NCI-H2171 (cell line): ENCODE measurements around the gene TPM2.
A peak's percentile ranks its signal among the peaks of the same experiment; 100 is the strongest.
"Not testable (repeated sequence)": the region's sequence is repeated elsewhere in the genome, so short reads cannot be mapped to it uniquely, and the experiment has no call there.

Experiments
- DNase-seq: peaks from one replicate; lab custom pipeline; 2025; lab: John Stamatoyannopoulos, UW

Gene TPM2

DNA sequence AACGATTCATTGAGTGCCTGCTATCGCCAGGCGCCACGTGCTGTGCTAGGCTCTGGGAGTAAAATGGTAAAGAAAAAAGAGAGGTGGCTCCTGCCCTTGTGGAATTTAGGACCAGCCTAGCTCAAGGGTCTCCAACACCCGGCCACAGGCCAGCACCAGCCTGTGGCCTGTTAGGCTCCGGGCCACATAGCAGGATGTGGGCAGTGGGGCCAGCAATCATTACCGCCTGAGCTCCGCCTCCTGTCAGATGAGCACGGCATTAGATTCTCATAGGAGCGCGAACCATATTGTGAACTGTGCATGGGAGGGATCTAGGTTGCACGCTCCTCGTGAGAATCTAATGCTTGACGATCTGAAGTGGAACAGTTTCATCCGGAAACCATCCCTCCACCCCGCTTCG lies 33.4 kb downstream of the TPM2 start:
- no peak for DNase-seq

DNA sequence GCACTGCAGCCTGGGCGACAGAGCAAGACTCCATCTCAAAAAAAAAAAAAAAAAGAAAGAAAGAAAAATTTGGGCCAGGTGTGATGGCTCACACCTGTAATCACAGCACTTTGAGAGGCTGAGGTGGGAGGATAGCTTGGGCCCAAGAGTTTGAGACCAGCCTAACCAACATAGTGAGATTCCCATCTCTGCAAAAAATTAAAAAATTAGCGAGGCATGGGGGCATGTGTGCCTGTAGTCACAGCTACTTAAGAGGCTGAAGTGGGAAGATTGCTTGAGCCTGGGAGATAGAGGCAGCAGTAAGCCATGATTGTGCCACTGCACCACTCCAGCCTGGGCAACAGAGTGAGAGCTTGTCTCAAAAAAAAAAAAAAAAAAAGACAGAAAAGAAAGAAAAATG lies 36.1 kb downstream of the TPM2 start:
- no peak for DNase-seq

DNA sequence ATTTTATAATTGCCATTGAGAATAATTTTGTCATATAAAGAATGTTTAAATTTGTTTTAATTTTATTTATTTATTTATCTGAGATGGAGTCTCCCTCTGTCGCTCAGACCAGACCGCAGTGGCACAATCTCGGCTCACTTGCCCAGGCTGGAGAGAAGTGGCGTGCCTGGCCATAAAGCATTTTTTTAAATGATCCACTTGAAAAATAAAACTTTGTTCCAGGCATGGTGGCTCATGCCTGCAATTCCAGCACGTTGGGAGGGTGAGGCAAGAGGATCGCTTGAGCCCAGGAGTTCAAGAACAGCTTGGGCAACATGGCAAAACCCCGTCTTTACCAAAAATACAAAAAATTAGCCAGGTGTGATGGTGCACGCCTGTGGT lies 36.9 kb downstream of the TPM2 start:
- DNase-seq, result no peak

DNA sequence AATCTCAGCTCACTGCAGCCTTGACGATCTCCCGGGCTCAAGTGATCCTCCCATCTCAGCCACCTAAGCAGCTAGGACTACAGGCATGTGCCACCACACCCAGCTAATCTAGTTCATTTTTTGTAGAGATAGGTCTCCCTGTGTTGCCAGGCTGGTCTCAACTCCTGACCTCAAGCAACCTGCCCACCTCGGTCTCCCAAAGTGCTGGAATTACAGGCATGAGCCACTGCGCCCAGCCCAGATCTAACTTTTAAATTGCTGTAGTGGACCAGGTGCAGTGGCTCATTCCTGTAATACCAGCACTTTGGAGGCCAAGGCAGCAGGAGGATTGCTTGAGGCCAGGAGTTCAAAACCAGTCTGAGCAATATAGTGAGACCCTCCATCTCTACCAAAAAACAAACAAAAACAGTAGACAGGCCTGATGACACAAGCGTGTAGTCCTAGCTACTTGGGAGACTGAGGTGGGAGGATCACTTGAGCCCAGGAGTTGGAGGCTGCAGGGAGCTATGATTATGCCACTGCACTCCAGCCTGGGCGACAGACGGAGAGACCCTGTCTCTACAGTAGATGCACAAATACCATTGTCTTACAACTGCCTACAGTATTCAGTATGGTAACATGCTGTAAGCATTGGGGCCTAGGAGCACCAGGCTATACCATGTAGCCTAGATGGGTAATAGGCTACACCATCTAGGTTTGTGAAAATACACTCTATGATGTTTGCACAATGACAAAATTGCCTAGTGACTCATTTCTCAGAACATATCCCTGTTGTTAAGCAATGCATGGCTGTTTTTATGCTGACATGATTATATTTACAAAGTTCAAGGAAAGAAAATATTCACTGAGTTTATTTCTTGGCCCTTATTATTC lies 37.5 kb downstream of the TPM2 start:
- no peak for DNase-seq

DNA sequence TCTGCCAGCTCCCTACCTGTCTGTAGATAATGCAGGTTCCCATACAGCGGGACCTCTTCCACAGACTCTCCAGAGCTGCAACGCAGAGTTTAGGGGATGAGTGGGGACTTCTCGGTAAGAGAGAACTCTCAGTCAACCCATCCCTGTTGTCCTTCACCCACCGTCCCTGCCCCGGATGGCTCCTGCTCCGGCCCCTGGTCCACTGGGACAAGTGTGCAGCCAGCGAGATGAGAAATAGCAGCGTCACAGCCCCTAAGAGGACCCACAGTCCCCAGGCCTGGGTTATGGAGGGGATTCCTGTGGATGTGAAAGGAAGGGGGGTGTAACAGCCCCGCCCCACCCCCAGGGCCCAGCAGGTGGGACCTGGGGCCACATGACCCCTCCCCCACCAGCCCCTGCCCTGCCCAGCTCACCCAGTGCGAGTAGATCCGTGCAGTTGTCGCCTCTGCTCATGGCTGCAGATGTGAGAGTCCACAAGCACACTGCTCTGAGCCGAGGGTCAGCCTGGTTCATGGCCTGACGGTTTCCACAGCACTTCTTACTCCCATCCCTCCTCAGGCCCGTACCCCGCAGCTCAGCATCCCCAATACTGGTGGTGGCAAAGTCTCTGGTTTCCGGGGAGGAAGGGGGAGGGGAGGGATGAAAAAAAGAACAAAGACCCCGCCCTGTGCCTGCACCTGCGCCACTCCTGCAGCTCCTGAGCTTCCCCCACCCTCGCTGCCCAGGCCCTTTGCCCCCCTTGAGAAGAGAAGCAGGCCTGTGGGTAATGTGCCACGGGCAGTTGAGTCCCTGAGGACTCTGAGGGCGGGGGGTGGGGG lies 39.2 kb downstream of the TPM2 start, which contains the start of gene SIT1:
SIT1 (minus strand) TSS at position 591 of the 818 bp plus-strand sequence; CDS start at position 513, 78 bp downstream.
- no peak for DNase-seq

DNA sequence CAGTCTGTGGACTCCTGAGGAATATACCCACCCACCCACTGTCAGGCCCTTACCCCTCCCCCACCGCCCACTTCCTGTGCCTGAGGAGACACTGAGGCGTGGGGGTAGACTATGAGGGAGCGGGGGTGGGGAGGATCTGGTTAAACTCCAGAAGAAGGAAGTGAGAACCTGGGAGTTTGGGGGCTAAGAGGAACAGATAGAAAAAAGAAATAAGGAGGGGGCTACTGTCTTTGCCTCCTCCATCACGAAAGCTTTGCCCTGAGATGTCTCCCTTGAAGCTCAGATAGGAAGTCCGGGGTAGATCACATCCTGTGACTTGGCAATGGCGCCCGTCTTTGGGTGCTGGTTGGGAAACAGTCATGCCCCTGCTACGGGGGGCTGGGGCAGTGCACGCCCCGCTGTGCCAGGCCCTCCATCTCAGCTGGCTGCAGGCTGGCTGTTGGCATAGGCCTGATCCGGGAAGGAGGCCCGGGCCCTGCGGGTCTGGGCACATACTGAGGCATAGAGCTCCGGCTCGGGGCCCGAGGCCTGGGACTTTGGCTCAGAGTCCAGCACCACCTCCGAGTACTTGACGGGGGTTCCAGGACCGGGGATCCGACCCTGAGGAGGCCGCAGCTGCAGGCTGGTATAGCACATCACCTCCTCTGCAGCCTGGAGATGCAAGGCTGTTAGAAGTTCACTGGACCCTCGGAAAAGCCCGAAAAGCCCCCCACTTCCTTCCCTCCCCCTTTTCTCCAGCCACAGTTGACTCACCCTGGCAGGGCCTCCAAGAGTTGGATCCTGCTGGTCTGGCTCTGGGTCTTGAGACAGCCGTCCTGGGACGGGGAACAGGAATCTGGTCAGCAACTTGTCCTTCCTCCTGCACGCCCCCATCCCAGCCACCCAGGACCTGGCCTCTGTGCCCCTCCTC lies 40.0 kb downstream of the TPM2 start:
- DNase-seq, result no peak

DNA sequence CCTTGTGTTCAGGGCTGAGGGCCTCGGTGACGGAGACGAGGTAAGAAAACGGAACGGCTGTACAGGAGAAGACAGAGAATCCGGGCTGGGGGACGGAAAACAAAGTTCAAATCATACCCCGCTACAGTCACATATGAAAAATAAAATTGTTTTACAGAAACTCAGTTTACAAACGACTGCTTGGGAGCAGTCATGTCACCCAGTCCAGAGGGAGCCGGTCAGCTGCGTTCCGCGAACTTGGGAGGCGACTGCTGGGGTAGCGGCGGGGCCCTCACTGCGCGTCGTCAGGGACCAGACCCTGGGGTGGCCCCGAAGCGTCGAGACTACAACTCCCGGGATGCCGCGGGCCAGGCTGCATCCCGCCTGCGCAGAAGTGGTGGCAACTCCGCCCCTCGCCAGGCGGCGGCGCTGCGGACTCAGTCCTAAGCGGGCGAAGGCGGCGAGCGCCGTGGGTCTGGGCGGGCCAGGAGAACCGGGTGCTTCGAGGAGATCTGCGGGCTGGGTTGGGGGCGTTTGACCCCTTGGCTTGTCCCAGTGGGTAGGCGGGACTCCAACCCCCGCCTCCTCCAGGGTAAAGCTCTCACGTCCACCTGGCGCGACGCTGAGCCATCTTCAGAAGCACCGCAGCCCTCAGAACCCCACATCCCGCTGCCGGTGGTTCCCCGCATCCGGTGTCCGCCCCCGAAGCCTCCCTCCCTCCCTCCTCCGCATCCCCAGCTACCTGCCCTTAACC lies 43.0 kb downstream of the TPM2 start:
- peak; percentile 69 for DNase-seq

DNA sequence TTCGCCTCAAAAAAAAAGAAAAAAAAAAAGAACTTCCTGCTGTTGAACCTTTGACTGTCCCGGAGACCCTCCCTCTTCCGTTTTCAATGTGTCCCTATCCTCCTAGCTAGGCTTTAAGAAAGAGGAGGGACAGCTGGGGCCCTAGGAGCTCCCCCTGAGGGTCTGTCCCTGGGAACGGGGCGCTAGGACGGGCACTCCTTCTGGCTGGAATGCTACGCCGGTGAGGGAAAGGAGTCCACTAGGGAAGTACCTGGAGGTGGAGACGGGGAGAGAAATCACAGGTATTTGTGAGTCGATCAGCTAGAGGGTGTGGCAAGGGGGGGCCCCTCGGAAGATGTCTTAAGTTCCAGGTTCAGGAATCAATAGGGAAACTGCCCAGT lies 43.6 kb downstream of the TPM2 start:
- no peak for DNase-seq

DNA sequence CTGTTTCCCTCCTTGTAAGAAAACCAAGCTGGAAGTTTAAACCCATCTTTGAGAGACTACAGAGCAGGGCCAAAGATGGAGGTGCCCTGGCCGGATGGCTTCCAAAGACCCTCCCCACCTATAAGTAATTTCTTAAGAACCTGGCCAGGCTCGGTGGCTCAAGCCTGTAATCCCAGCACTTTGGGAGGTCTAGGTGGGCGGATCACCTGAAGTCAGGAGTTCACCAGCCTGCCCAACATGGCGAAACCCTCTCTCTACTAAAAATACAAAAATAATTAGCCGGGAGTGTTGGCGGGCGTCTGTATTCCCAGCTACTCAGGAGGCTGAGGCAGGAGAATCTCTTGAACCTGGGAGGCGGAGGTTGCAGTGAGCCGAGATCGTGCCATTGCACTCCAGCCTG lies 44.0 kb downstream of the TPM2 start:
- not testable (repeated sequence) for DNase-seq

DNA sequence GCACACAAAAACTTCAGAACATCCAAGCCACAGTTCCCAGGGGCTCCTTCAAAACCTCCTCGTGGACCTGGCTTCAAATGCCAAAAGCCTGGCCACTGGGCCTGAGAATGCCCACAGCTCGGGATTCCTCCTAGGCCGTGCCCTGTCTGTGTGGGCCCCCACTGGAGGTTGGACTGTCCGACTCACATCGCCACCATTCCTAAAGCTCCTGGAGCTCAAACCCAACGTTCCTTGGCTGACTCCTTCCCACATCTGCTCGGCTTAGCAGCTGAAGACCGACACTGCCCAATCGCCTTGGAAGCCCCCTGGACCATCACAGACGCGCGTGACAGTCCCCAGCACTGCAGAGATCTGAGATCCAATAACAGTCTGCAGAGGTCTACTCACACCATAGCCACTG lies 46.7 kb downstream of the TPM2 start:
- DNase-seq, result no peak

DNA sequence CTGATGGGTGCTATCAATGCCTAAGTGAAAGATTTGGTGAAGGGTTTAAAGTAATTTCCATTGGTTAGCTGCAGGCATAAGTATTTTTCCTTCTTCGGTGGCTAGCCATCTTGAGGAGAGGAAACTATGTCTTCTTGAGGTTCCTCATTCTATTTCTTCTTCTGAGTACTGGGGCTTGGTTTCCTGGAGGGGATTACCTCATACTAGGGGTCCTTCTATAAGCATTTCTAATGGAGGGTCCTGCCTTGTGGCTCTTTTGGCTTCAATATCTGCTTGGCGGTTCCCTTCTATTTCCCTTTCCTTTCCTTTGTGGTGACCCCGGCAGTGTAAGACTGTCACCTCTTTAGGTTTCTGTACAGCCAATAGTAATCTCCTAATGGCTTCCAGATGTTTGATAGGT lies 48.2 kb downstream of the TPM2 start:
- not testable (repeated sequence) for DNase-seq

DNA sequence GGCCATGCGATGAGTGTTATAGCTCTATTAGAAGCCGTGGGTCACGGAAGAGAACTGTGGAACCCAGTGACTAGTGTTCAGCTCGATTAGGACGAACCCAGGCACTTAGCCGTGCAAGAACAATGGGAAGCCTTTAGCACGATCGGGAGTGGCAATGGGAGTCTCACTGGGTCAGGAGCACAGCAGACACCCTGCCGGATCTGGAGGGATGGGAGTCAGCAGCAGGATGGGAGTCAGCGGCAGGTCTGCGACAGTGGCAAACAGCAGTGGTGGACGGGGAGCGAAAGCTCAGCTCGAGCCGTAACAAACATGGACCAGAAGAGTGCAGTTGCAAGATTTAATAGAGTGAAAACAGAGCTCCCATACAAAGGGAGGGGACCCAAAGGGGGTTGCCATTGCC lies 49.3 kb downstream of the TPM2 start:
- DNase-seq, result not testable (repeated sequence)

DNA sequence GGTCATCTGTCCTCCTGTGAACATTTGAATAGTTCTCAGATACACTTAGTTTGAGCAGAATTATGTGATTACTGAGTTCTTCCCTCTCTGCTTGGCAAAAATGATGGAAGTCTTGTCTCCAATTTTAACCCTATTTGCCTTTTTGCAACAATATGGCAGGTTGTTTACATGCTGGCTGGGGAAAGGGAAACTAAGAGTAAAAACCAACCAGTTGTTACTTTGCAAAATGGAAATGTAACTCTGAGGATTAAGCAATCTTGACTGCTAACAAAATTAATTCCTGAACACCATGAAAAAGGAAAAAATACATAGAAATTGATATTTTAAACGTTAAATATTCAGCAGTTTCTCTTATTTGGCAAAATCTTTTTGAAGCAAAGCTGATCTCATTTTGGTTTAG lies 50.1 kb downstream of the TPM2 start:
- no peak for DNase-seq

DNA sequence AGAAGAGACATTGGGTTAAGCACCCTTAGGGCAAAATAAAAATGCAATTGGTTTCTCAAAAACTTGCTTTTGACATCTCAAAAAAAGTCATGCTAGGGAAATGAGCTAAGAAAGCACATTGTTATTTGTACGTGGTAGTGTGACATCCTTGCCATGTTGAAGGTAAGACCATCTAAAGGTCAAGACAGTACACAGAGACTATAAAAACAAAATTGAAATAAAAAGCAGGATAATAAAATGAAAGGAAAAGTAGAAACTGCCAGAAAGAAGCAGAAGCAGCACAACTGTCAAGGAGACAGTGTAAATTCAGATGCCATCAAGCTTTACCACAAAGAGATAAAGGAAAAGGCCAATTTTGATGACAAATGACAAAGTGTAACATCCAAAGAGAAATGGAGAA lies 50.5 kb downstream of the TPM2 start:
- not testable (repeated sequence) for DNase-seq

DNA sequence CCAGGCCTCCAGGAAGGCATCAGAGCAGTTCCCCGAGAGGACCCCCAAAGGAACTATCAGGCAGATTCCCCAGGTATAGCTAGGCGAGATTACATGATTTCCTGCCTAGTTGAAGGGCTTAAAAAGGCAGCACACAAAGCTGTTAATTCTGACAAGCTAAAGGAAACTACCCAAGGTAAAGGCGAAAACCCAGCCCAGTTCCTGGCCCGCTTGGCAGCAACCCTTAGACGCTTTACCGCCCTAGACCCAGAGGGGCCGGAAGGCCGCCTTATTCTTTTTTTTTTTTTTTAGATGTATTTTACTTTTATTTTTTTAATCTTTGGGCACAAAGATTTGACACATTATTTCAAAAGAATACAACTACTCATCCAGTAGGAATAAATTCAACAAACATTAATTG lies 51.0 kb downstream of the TPM2 start:
- not testable (repeated sequence) for DNase-seq

DNA sequence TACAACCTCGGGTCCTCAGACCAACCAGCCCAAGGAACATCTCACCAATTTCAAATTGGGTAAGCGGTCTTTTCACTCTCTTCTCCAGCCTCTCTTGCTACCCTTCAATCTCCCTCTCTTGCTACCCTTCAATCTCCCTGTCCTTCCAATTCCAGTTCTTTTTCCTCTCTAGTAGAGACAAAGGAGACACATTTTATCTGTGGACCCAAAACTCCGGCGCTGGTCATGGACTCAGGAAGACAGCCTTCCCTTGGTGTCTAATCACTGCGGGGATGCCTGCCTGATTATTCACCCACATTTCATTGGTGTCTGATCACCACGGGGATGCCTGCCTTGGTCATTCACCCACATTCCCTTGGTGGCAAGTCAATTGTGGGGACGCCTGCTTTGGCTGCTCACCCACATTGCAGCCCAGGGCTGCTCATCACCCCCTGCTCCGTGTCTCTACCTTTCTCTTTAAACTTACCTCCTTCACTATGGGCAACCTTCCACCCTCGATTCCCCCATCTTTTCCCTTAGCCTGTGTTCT lies 52.2 kb downstream of the TPM2 start:
- DNase-seq, result not testable (repeated sequence)

DNA sequence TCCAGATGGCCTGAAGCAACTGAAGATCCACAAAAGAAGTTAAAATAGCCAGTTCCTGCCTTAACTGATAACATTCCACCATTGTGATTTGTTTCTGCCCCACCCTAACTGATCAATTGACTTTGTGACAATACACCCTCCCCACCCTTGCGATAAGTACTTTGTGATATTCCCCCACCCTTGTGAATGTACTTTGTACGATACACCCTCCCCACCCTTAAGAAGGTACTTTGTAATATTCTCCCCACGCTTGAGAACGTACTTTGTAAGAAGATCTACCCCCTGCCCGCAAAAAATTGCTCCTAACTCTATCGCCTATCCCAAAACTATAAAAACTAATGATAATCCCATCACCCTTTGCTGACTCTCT lies 52.9 kb downstream of the TPM2 start:
- DNase-seq, result not testable (repeated sequence)

DNA sequence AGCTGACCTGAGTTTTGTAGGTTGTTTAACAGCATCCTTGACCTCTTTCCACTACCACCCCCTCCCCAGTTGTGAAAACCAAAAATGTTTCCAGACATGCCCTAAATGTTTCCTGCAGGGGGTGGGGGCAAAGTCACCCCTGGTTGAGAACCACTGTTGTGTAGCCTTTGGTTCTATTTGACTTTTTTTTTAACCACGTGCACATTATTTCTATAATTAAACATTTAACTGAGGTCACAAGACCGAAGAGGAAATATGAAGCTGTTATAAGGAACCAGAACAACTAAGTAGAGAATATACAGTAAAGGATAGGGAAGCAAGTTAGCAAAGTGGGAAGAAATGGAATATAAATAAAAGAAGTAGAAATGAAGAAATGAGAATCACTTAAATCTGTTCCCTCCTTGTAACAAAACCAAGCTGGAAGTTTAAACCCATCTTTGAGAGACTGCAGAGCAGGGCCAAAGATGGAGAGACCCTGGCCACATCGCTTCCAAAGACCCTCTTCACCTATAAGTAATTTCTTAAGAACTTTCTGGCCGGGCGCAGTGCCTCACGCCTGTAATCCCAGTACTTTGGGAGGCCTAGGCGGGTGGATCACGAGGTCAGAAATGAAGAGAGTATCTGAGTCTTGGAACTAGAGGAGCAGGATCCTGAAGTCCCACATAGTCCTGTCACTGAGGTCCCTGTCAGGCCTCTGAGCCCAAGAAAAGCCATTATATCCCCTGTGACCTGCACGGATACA lies 53.4 kb downstream of the TPM2 start:
- no peak for DNase-seq

DNA sequence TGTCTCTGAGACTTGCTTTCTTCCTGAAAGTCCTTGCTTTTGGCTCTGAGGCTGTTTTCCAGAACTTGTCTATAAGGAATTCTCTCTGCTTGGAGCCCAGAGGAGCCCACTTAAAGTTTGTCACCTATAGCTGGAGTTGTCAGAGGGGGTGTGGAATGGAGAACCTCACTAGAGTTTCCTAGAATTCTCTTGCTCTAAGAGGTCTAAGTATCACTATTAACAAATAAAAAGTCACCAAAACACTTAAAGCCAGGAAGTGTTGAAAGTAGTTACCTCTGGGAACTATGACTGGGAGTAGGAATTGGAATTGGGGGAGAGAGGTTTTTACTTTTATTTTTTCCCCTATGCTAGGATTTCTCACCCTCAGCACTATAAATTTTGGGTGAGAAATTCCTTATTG lies 54.0 kb downstream of the TPM2 start:
- DNase-seq, result no peak
